B cell (primary cell): Measurements from ENCODE around the gene IRAK1.

Experiments
- CTCF ChIP-seq: fragments of 200-600 bp; IDR thresholded peaks from one replicate; pipeline ENCODE4 v1.8.0; 2022; ENCODE audit warnings: antibody characterized with exemption, mild to moderate bottlenecking
- EZH2 ChIP-seq: IDR thresholded peaks from 2 replicates; pipeline ENCODE4 v1.6.1; 2012; ENCODE audit warnings: borderline replicate concordance, low read depth, mild to moderate bottlenecking, moderate library complexity, low read length; ENCODE audit not compliant: insufficient read depth, poor library complexity, severe bottlenecking

- TF ChIP-seq CTCF (no peak), EZH2 (no peak)
Measured at GRCh38 chrX:154030266-154030665, 10.6 kb upstream of the IRAK1 start.
